Heart left ventricle (tissue), 16 donors: ENCODE measurements around the gene EPB41L4B. TPM values are rescaled to one million over a fixed set of nuclear protein-coding genes. Genes with fewer than 3 reads are reported as not detected.

Experiments used
- ATAC-seq, 4 donors: fragments of 200-7000 bp; cut with Tn5 transposase; one replicate each; pipeline ENCODE4 v1.9.1; 2020 to 2022; ENCODE audit warnings: moderate library complexity in 4 of 4, mild to moderate bottlenecking in 3 of 4, moderate number of reproducible peaks in 1 of 4
- DNase-seq, 5 donors: peaks; one replicate each; pipeline ENCODE4 v3.0.0-alpha.2; 2020
- H3K27ac ChIP-seq, 12 donors: fragments of 200-600 bp; sonication (generic) in 4 of 12; one replicate each; pipeline versions ENCODE4 v1.5.0 to v1.8.0; 2016 to 2022; ENCODE audit warnings: mild to moderate bottlenecking in 2 of 12
- H3K27me3 ChIP-seq, 9 donors: fragments of 200-600 bp; sonication (generic) in 2 of 9; one replicate each; pipeline versions ENCODE4 v1.5.1 to v1.8.0; 2016 to 2022; ENCODE audit warnings: mild to moderate bottlenecking in 3 of 9
- H3K36me3 ChIP-seq, 9 donors: fragments of 200-600 bp; sonication (generic) in 2 of 9; one replicate each; pipeline versions ENCODE4 v1.5.0 to v1.8.0; 2018 to 2022; ENCODE audit warnings: mild to moderate bottlenecking in 2 of 9
- H3K4me1 ChIP-seq, 12 donors: fragments of 200-600 bp; sonication (generic) in 4 of 12; one replicate each; pipeline versions ENCODE4 v1.5.0 to v1.8.0; 2016 to 2022; ENCODE audit warnings: mild to moderate bottlenecking in 3 of 12
- H3K4me3 ChIP-seq, 12 donors: fragments of 200-600 bp; sonication (generic) in 4 of 12; one replicate each; pipeline versions ENCODE4 v1.5.0 to v1.8.0; 2017 to 2022; ENCODE audit warnings: mild to moderate bottlenecking in 9 of 12, moderate library complexity in 4 of 12
- H3K9me3 ChIP-seq, 12 donors: fragments of 200-600 bp; sonication (generic) in 4 of 12; one replicate each; pipeline versions ENCODE4 v1.5.0 to v1.8.0; 2016 to 2022; ENCODE audit warnings: mild to moderate bottlenecking in 1 of 12
- POLR2A ChIP-seq, 2 donors: fragments of 450-650 bp; IDR thresholded peaks; one replicate each; pipeline ENCODE4 v1.6.1; 2017; ENCODE audit warnings: antibody characterized with exemption in 2 of 2, mild to moderate bottlenecking in 2 of 2, moderate library complexity in 2 of 2
- WGBS, 4 donors: extraction: QIAGEN DNeasy Blood & Tissue Kit in 2 of 4; methylation state at CpG; one replicate each; pipeline versions ENCODE4 v1.1.5 to v1.1.7; 2013 to 2018; 5-methylcytosine and 5-hydroxymethylcytosine counted together
- intact Hi-C, 10 donors: fragments of 100-400 bp; cut with DNase I; formaldehyde crosslinking; loops; one replicate each; pipeline versions ENCODE4 v1.11.1 to v1.14.2; 2022
- polyA plus RNA-seq, 2 donors: library from polyadenylated mRNA; stranded (reverse); fragments of 200-250 nt; gene quantifications; one replicate each; pipeline ENCODE4 v1.2.3, GENCODE V29; 2013
- total RNA-seq, 9 donors: library from RNA; depleted of rRNA in 2 of 9; stranded (reverse); fragments of >200 nt in 2 of 9; fragmentation: NEBNext Ultra II Directional in 3 of 9; extraction: Animal tissue kit (Norgen Biotek cat#: 25700) in 3 of 9; gene quantifications; one replicate each; pipeline versions ENCODE4 v1.1.0 to v1.2.4, GENCODE V29; 2016 to 2023
- TF ChIP-seq, protein P1 (sequence below), 12 donors: fragments of 200-600 bp; sonication (generic) in 4 of 12; IDR thresholded peaks; one replicate each; pipeline versions ENCODE4 v1.5.0 to v1.8.0; 2018 to 2022; ENCODE audit warnings: antibody characterized with exemption in 12 of 12, mild to moderate bottlenecking in 5 of 12
- donor health status: ischemic (EF 13 %, LVEDD 7.1; RV severe dilation, severe dysfunction).
- donor health status: healthy with polysubstance abuse.
- donor health status: DM: no; HTN: yes; CAD: no.
- donor health status: DM: no; HTN: no; CAD: no.
- donor health status: ischemic (EF 25% LVEDD 6.9; RV normal size, moderate dysfunction).
- donor health status: ischemic (EF 25% LVEDD 5.7; RV mildly dilated, moderate dysfunction).
- donor health status: healthy.
- donor health status: DM: yes; HTN: yes; CAD: no.
- donor health status: ischemic (EF 35%, LVEDD 5.7; RV mildly dilated, moderate dysfunction).
- donor health status: nonischemic (EF 11% LVEDD 7.7; RV severe dilation, severe dysfunction).
- donor health status: DM: yes; HTN: yes; CAD: no.
- donor health status: PGD.
- donor health status: ischemic (EF 29% LVEDD 5.4; RV normal size, mild dysfunction).
- donor health status: nonischemic (EF 23%, LVEDD 6.1; RV moderate dilation, normal function).

Gene EPB41L4B
- total and polyA plus RNA-seq, 11 donors = 0.71 to 16.5 (median 8.9) TPM

DNA sequence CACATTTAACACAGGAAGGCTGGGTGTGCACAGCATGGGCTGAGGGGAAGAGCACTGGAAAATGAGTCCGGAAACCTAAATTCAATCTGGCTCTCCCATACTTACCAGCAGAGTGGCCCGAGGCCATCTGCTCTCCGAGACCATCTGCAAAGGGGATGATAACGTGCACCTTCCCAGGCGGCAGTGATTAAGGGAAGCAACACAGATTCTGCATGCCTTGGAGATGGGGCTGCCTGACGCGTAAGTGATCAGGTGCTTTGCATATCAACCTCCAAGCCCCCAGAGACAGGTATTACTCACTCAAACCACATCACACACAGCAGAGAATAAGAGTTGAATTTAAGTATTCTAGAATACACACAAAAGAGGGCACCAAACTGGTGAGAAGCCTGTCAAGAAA lies 9.1 kb downstream of the EPB41L4B start:
- H3K27ac ChIP-seq = no peak overlapping the region
- no peak for TF ChIP-seq POLR2A (IDR thresholded peaks at IDR 0.05)
- TF ChIP-seq, protein P1, sequence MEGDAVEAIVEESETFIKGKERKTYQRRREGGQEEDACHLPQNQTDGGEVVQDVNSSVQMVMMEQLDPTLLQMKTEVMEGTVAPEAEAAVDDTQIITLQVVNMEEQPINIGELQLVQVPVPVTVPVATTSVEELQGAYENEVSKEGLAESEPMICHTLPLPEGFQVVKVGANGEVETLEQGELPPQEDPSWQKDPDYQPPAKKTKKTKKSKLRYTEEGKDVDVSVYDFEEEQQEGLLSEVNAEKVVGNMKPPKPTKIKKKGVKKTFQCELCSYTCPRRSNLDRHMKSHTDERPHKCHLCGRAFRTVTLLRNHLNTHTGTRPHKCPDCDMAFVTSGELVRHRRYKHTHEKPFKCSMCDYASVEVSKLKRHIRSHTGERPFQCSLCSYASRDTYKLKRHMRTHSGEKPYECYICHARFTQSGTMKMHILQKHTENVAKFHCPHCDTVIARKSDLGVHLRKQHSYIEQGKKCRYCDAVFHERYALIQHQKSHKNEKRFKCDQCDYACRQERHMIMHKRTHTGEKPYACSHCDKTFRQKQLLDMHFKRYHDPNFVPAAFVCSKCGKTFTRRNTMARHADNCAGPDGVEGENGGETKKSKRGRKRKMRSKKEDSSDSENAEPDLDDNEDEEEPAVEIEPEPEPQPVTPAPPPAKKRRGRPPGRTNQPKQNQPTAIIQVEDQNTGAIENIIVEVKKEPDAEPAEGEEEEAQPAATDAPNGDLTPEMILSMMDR (IDR thresholded peaks at IDR 0.05) = no peak
- peaks cover 0 to 6% (median 0%) of the 10 kb centered on the region in 9 donors for H3K27me3 ChIP-seq
- H3K9me3 ChIP-seq = no peaks in the 10 kb centered on the region
- WGBS, 4 donors = 57 to 70% (median 64%) methylated on average over 7 of the region's 7 CpGs
- H3K4me3 ChIP-seq = no peak overlapping the region
- peaks cover 0 to 63% (median 12%) of the 10 kb centered on the region in 12 donors for H3K4me1 ChIP-seq
- intact Hi-C loops = no loop called here
- DNase-seq (no peak), ATAC-seq (no peak)
- H3K36me3 ChIP-seq = no peaks in the 10 kb centered on the region

DNA sequence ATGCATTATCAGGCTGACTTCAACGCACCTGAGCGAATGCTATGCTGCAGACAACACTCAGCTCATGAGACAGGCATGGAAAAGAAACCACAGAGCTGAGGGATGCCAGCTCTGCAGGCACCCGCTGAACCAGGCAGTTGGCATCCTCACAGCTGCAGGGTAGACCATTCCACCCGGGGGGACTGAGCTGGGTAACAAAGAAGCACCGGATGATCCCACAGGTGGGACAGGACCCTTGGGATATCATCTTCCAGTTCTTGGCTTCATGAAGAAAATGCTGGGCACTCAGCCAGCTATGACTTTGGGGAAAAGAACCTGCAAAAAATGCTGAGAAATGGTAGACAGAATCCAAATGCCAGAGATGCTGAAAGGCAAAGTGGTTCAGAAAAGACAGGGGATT lies 9.6 kb downstream of the EPB41L4B start:
- Histone ChIP-seq H3K27ac (no peak overlapping the region), H3K4me1 (peaks cover 0 to 58% (median 9%) of the 10 kb centered on the region in 12 donors), H3K4me3 (no peak overlapping the region), H3K36me3 (no peaks in the 10 kb centered on the region), H3K27me3 (peaks cover 0 to 4% (median 0%) of the 10 kb centered on the region in 9 donors), H3K9me3 (no peaks in the 10 kb centered on the region)
- WGBS, 4 donors = 45 to 77% (median 58%) methylated on average over 5 of the region's 5 CpGs
- TF ChIP-seq, protein P1 (IDR thresholded peaks at IDR 0.05) = no peak
- intact Hi-C loops = no loop called here
- DNase-seq = peak in 1 of 5 donors; percentile 26
- ATAC-seq = no peak

DNA sequence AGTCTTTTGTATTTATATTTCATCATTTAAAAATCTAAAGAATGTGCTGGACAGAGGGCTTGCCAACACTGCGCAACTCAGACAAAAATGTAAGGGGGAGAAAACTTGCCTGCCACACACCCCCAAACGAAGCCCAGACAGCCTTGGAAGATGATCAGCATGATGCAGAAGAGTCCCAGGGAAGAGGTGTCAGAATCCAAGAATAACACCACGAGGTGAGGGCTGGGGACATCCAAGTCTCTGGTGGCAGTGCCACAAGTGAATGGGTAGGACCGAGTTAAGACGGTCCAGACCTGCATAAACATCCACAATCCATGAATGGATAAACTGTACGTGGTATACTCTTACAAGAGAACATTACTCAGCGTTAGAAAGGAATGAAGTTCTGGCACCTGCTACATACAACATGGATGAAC lies 10.4 kb downstream of the EPB41L4B start:
- H3K9me3 ChIP-seq = no peaks in the 10 kb centered on the region
- WGBS, 4 donors = 27 to 58% (median 40%) methylated on average over 7 of the region's 7 CpGs
- no peak overlapping the region for H3K27ac ChIP-seq
- TF ChIP-seq, protein P1 (IDR thresholded peaks at IDR 0.05) = no peak
- no peak for TF ChIP-seq POLR2A (IDR thresholded peaks at IDR 0.05)
- intact Hi-C loops = no loop called here
- H3K27me3 ChIP-seq = peaks cover 0 to 4% (median 0%) of the 10 kb centered on the region in 9 donors
- no peak overlapping the region for H3K4me3 ChIP-seq
- DNase-seq (no peak), ATAC-seq (peak in 1 of 4 donors; percentile 13)
- peaks cover 0 to 50% (median 8%) of the 10 kb centered on the region in 12 donors for H3K4me1 ChIP-seq
- no peaks in the 10 kb centered on the region for H3K36me3 ChIP-seq

DNA sequence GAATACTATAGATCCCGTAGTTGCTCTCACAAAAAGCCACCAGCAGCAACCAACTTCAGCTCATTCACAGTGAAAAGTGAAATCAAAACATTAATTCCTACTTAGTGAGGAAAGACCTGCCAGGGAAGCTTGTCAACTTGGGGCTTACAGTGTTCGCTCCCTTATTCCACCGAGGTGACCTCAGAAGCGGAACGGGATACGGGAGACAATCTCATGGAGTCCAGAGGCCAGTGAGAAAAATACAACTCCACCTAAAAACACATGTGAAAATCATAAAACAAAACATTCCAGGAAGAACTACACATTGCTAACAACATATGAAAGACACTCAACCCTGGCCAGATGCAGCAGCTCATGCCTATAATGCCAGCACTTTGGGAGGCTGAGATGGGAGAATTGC lies 11.6 kb downstream of the EPB41L4B start:
- 91 to 96% (median 94%) methylated on average over 6 of the region's 6 CpGs for WGBS, 4 donors
- H3K27me3 ChIP-seq = no peaks in the 10 kb centered on the region
- DNase-seq (no peak), ATAC-seq (no peak)
- H3K4me3 ChIP-seq = no peak overlapping the region
- no peak for TF ChIP-seq POLR2A (IDR thresholded peaks at IDR 0.05)
- TF ChIP-seq, protein P1 (IDR thresholded peaks at IDR 0.05) = no peak
- H3K9me3 ChIP-seq = no peaks in the 10 kb centered on the region
- peaks cover 0 to 47% (median 6%) of the 10 kb centered on the region in 12 donors for H3K4me1 ChIP-seq
- no peak overlapping the region for H3K27ac ChIP-seq
- intact Hi-C loops = no loop called here
- no peaks in the 10 kb centered on the region for H3K36me3 ChIP-seq
